GM23338 (cell line): ENCODE measurements around the gene CNOT4. TPM values are rescaled to one million over a fixed set of nuclear protein-coding genes. Genes with fewer than 3 reads are reported as not detected.

Experiments used
- ATAC-seq: fragments of 200-7000 bp; cut with Tn5 transposase; 3 replicates; pipeline ENCODE4 v1.9.1; 2020
- DNase-seq: peaks from one replicate; pipeline ENCODE4 v3.0.0-alpha.2; 2015; ENCODE audit warnings: low spot score
- H2AFZ ChIP-seq: fragments of 200-600 bp; sonication (generic); 2 replicates; pipeline ENCODE4 v1.8.0; 2016; ENCODE audit warnings: antibody characterized with exemption, mild to moderate bottlenecking, moderate library complexity
- H3F3A ChIP-seq: fragments of 200-600 bp; sonication (generic); replicated peaks from 2 replicates; pipeline ENCODE4 v1.8.0; 2017; ENCODE audit warnings: antibody characterized with exemption, mixed run types, low read depth
- H3K27ac ChIP-seq: fragments of 200-600 bp; sonication (generic); 2 replicates; pipeline ENCODE4 v1.6.1; 2016; ENCODE audit warnings: low read depth
- H3K27me3 ChIP-seq: fragments of 200-600 bp; sonication (generic); 2 replicates; pipeline ENCODE4 v1.8.0; 2016; ENCODE audit warnings: mild to moderate bottlenecking, mixed run types, moderate library complexity; ENCODE audit not compliant: insufficient read depth
- H3K36me3 ChIP-seq: fragments of 200-600 bp; sonication (generic); 2 replicates; pipeline ENCODE4 v1.8.0; 2016; ENCODE audit warnings: mild to moderate bottlenecking; ENCODE audit not compliant: insufficient read depth
- H3K4me1 ChIP-seq: fragments of 200-600 bp; sonication (generic); 2 replicates; pipeline ENCODE4 v1.8.0; 2016; ENCODE audit warnings: mild to moderate bottlenecking, moderate library complexity; ENCODE audit not compliant: insufficient read depth
- H3K4me2 ChIP-seq: fragments of 200-600 bp; sonication (generic); 2 replicates; pipeline ENCODE4 v1.7.1; 2017; ENCODE audit warnings: mixed run types
- H3K4me3 ChIP-seq: fragments of 200-600 bp; sonication (generic); 2 replicates; pipeline ENCODE4 v1.6.1; 2016; ENCODE audit warnings: mixed run types
- H3K79me2 ChIP-seq: fragments of 200-600 bp; sonication (generic); replicated peaks from 2 replicates; pipeline ENCODE4 v1.8.0; 2017; ENCODE audit warnings: mild to moderate bottlenecking; ENCODE audit not compliant: insufficient read depth
- H3K9me2 ChIP-seq: fragments of 200-600 bp; sonication (generic); 2 replicates; pipeline ENCODE4 v1.8.0; 2017; ENCODE audit not compliant: insufficient read depth
- H4K20me1 ChIP-seq: fragments of 200-600 bp; sonication (generic); replicated peaks from 2 replicates; pipeline ENCODE4 v1.8.0; 2017; ENCODE audit warnings: mild to moderate bottlenecking; ENCODE audit not compliant: insufficient read depth
- H3K27ac Mint-ChIP-seq: 2 replicates; pipeline ENCODE4 v1.8.0; 2020; ENCODE audit warnings: inconsistent platforms, mild to moderate bottlenecking, moderate library complexity, mixed read lengths
- H3K27me3 Mint-ChIP-seq: 3 replicates; pipeline ENCODE4 v1.8.0; 2022; ENCODE audit warnings: low read depth, mild to moderate bottlenecking, moderate library complexity, mixed read lengths, inconsistent platforms; ENCODE audit not compliant: insufficient read depth, poor library complexity
- H3K36me3 Mint-ChIP-seq: 3 replicates; pipeline ENCODE4 v1.8.0; 2021; ENCODE audit warnings: low read depth, mild to moderate bottlenecking, inconsistent platforms, moderate library complexity, mixed read lengths
- H3K4me1 Mint-ChIP-seq: 3 replicates; pipeline ENCODE4 v1.8.0; 2020; ENCODE audit warnings: mild to moderate bottlenecking, inconsistent platforms, mixed read lengths
- H3K4me3 Mint-ChIP-seq: 3 replicates; pipeline ENCODE4 v1.8.0; 2021; ENCODE audit warnings: moderate library complexity, mild to moderate bottlenecking, inconsistent platforms, mixed read lengths
- H3K9me3 Mint-ChIP-seq: 3 replicates; pipeline ENCODE4 v1.8.0; 2020; ENCODE audit warnings: moderate library complexity, mild to moderate bottlenecking, inconsistent platforms, mixed read lengths
- CREB1 ChIP-seq: fragments of 250-450 bp; sonication (Bioruptor Pico); IDR thresholded peaks from 2 replicates; pipeline ENCODE4 v1.5.0; 2020; ENCODE audit warnings: low read depth, mild to moderate bottlenecking, moderate library complexity
- CTCF ChIP-seq, 2 experiments: fragments of 200-600 bp in 1 of 2; sonication (generic) in 1 of 2; conservative IDR thresholded peaks; 2 replicates each; pipeline versions ENCODE4 v1.5.1 to v1.6.1; 2016 to 2017; ENCODE audit warnings: antibody characterized with exemption in 2 of 2, low read depth in 2 of 2, mild to moderate bottlenecking in 2 of 2, moderate library complexity in 1 of 2
- ETS1 ChIP-seq: IDR thresholded peaks from 2 replicates; pipeline ENCODE4 v1.6.1; 2016; ENCODE audit warnings: antibody characterized with exemption
- EZH2 ChIP-seq: fragments of 200-600 bp; sonication (generic); IDR thresholded peaks from one replicate; pipeline ENCODE4 v1.8.0; 2017; ENCODE audit warnings: antibody characterized with exemption, mild to moderate bottlenecking, low read depth; ENCODE audit not compliant: unreplicated experiment
- EZH2phosphoT487 ChIP-seq: fragments of 200-600 bp; sonication (generic); IDR thresholded peaks from one replicate; pipeline ENCODE4 v1.8.1; 2018; ENCODE audit warnings: antibody characterized with exemption; ENCODE audit not compliant: unreplicated experiment
- JUNB ChIP-seq: IDR thresholded peaks from one replicate; pipeline ENCODE4 v1.6.1; 2016; ENCODE audit warnings: antibody characterized with exemption; ENCODE audit not compliant: unreplicated experiment
- NANOG ChIP-seq: IDR thresholded peaks from 2 replicates; pipeline ENCODE4 v1.6.1; 2016; ENCODE audit warnings: antibody characterized with exemption, borderline replicate concordance
- POLR2AphosphoS5 ChIP-seq: IDR thresholded peaks from 2 replicates; pipeline ENCODE4 v1.6.1; 2016; ENCODE audit warnings: antibody characterized with exemption, low read depth
- STAT1 ChIP-seq: IDR thresholded peaks from one replicate; pipeline ENCODE4 v1.6.1; 2016; ENCODE audit warnings: antibody characterized with exemption; ENCODE audit not compliant: unreplicated experiment
- ZNF114 ChIP-seq: fragments of 250-450 bp; sonication (Bioruptor Pico); IDR thresholded peaks from 2 replicates; pipeline ENCODE4 v1.5.0; 2020; ENCODE audit warnings: mild to moderate bottlenecking, moderate library complexity
- ZNF331 ChIP-seq: fragments of 250-450 bp; sonication (Bioruptor Pico); IDR thresholded peaks from 2 replicates; pipeline ENCODE4 v1.5.0; 2020; ENCODE audit warnings: low read depth, mild to moderate bottlenecking, moderate library complexity
- ZNF462 ChIP-seq: fragments of 250-450 bp; sonication (Bioruptor Pico); IDR thresholded peaks from 2 replicates; pipeline ENCODE4 v1.5.0; 2020; ENCODE audit warnings: mild to moderate bottlenecking, moderate library complexity
- polyA plus RNA-seq: library from polyadenylated mRNA; unstranded; fragments of >200 nt; fragmentation: Nextera tagmentation; extraction: Ambion mirVana; gene quantifications from 2 replicates; pipeline ENCODE4 v1.2.1, GENCODE V29; 2016
- total RNA-seq: library from RNA; depleted of rRNA; stranded (reverse); fragments of >200 nt; shearing (Covaris generic); gene quantifications from 2 replicates; pipeline ENCODE4 v1.2.3, GENCODE V29; 2014
- TF ChIP-seq, protein P1 (sequence below): IDR thresholded peaks from one replicate; pipeline ENCODE4 v1.6.1; 2018; ENCODE audit warnings: antibody characterized with exemption; ENCODE audit not compliant: unreplicated experiment

The CNOT4 gene
- total and polyA plus RNA-seq, 2 experiments from 2014 or later: 18.9 to 26.2 TPM

DNA sequence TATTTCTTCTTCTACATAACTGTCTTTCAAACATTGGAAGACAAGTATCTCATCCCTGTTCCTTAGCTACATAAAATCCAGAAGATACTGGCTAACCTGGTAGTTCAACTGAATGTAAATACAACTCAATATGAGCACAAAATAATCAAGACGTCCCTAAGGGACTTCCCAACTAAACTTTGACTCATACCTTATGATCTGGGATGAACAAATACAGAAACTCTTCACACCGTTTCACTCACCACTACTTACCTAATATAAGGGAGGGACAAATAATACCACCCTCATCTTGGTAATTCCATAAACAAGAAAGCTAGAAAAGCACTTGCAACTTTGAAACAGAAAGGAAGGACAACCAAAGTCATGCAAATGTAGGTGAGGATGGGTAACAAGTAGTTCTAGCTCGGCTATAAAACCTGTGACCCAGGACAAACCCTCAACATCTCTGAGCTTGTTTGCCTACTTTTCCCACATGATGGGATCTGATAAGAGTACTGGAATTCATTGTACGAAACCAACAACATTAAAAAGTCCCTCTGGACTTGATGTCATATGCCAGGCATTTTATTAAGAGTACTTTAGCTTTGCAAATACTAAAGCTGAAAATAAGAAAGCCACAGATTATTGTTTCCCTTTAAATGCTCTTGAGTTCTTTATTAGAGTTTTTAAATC, 154.4 kb downstream of the CNOT4 start:
- no peak for ATAC-seq
- H3K36me3 Mint-ChIP-seq: no peaks in the 10 kb centered on the region
- Histone ChIP-seq H3K27ac (no peak overlapping the region), H4K20me1 (no peaks in the 10 kb centered on the region), H2AFZ (no peak overlapping the region), H3K4me3 (no peak overlapping the region), H3K36me3 (no peaks in the 10 kb centered on the region), H3F3A (no peaks in the 10 kb centered on the region), H3K79me2 (no peaks in the 10 kb centered on the region), H3K4me2 (no peak overlapping the region; the same call in 1 of the 2 replicates), H3K9me2 (no peaks in the 10 kb centered on the region), H3K4me1 (no peaks in the 10 kb centered on the region), H3K27me3 (no peaks in the 10 kb centered on the region)
- peaks cover 9% of the 10 kb centered on the region for H3K4me1 Mint-ChIP-seq
- TF ChIP-seq CREB1 (no peak), ZNF462 (CRISPR knock-in tag) (no peak), STAT1 (no peak), EZH2phosphoT487 (no peak), NANOG (no peak), EZH2 (no peak), CTCF (conservative IDR thresholded peaks at IDR 0.05; ENCODE audit: low read depth in 2 of 2) (no peak), ZNF114 (CRISPR knock-in tag) (no peak), JUNB (no peak), ETS1 (no peak), ZNF331 (CRISPR knock-in tag) (no peak), POLR2AphosphoS5 (no peak)
- TF ChIP-seq, protein P1, sequence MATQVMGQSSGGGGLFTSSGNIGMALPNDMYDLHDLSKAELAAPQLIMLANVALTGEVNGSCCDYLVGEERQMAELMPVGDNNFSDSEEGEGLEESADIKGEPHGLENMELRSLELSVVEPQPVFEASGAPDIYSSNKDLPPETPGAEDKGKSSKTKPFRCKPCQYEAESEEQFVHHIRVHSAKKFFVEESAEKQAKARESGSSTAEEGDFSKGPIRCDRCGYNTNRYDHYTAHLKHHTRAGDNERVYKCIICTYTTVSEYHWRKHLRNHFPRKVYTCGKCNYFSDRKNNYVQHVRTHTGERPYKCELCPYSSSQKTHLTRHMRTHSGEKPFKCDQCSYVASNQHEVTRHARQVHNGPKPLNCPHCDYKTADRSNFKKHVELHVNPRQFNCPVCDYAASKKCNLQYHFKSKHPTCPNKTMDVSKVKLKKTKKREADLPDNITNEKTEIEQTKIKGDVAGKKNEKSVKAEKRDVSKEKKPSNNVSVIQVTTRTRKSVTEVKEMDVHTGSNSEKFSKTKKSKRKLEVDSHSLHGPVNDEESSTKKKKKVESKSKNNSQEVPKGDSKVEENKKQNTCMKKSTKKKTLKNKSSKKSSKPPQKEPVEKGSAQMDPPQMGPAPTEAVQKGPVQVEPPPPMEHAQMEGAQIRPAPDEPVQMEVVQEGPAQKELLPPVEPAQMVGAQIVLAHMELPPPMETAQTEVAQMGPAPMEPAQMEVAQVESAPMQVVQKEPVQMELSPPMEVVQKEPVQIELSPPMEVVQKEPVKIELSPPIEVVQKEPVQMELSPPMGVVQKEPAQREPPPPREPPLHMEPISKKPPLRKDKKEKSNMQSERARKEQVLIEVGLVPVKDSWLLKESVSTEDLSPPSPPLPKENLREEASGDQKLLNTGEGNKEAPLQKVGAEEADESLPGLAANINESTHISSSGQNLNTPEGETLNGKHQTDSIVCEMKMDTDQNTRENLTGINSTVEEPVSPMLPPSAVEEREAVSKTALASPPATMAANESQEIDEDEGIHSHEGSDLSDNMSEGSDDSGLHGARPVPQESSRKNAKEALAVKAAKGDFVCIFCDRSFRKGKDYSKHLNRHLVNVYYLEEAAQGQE: no peak
- no peak overlapping the region for H3K4me3 Mint-ChIP-seq
- no peaks in the 10 kb centered on the region for H3K9me3 Mint-ChIP-seq
- no peaks in the 10 kb centered on the region for H3K27me3 Mint-ChIP-seq
- DNase-seq: no peak
- H3K27ac Mint-ChIP-seq: no peak overlapping the region
